Suprapubic skin (tissue), 4 donors: ENCODE data around the gene GPX5. TPM values are rescaled to one million over a fixed set of nuclear protein-coding genes. Genes with fewer than 3 reads are reported as not detected.
"Not testable (repeated sequence)": the region's sequence is repeated elsewhere in the genome, so short reads cannot be mapped to it uniquely, and the experiment has no call there.

ENCODE experiments used
- DNase-seq, 2 donors: peaks; one replicate each; pipeline ENCODE4 v3.0.0-alpha.2; 2019; ENCODE audit warnings: low spot score in 2 of 2
- H3K27ac ChIP-seq: fragments of 200-600 bp; sonication (generic); one replicate; pipeline ENCODE4 v1.5.1; 2019
- H3K27me3 ChIP-seq: fragments of 200-600 bp; sonication (generic); one replicate; pipeline ENCODE4 v1.5.1; 2019
- H3K36me3 ChIP-seq: fragments of 200-600 bp; sonication (generic); one replicate; pipeline ENCODE4 v1.5.1; 2019
- H3K4me1 ChIP-seq: fragments of 200-600 bp; sonication (generic); one replicate; pipeline ENCODE4 v1.5.1; 2019
- H3K4me3 ChIP-seq: fragments of 200-600 bp; sonication (generic); one replicate; pipeline ENCODE4 v1.5.1; 2019; ENCODE audit warnings: mild to moderate bottlenecking
- H3K9me3 ChIP-seq: fragments of 200-600 bp; sonication (generic); one replicate; pipeline ENCODE4 v1.5.1; 2019
- CTCF ChIP-seq, 2 donors: fragments of 200-600 bp in 1 of 2; fragments of 450-650 bp in 1 of 2; sonication (generic) in 1 of 2; IDR thresholded peaks; one replicate each; pipeline ENCODE4 v1.5.1; 2016 to 2019; ENCODE audit warnings: antibody characterized with exemption in 2 of 2, mild to moderate bottlenecking in 1 of 2, moderate library complexity in 1 of 2
- EP300 ChIP-seq: sonication (generic); formaldehyde crosslinking; IDR thresholded peaks from one replicate; pipeline ENCODE4 v1.6.1; 2017; ENCODE audit warnings: antibody characterized with exemption
- POLR2A ChIP-seq, 2 donors: fragments of 450-650 bp; IDR thresholded peaks; one replicate each; pipeline ENCODE4 v1.6.1; 2017; ENCODE audit warnings: antibody characterized with exemption in 2 of 2, mild to moderate bottlenecking in 2 of 2, moderate library complexity in 2 of 2
- POLR2AphosphoS5 ChIP-seq, 3 donors: sonication (generic); formaldehyde crosslinking; IDR thresholded peaks; one replicate each; pipeline ENCODE4 v1.6.1; 2017; ENCODE audit warnings: antibody characterized with exemption in 3 of 3
- WGBS: methylation state at CpG from one replicate; pipeline ENCODE4 v1.1.5; 2018; 5-methylcytosine and 5-hydroxymethylcytosine counted together
- total RNA-seq, 4 donors: library from RNA; depleted of rRNA; stranded (reverse); fragments of >200 nt; gene quantifications; one replicate each; pipeline ENCODE4 v1.1.0, GENCODE V29; 2016

Gene GPX5
- total RNA-seq, 4 donors from 2014 or later = not detected

DNA sequence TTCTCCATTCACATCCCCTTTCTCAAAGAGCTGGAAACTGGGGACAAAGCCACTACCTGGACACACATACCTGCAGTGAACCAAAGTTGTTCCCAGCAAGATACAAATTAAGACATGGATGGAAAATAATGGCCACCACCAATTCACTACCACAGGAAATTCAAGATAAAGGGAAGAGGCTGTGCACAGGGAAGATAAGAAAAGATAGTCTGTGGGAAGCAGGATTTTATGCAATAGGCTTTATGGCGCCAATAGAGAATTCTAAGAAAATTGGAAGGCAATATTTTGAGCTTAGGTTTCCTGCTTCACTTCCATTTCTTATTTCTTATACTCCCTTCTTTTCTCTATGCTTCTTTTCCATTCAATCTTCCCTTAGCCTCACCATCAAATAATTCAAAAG, 19.9 kb upstream of the GPX5 start:
- WGBS = 95% methylated on average over 1 of the region's 1 CpG
- TF ChIP-seq POLR2A (IDR thresholded peaks at IDR 0.05) (no peak), CTCF (IDR thresholded peaks at IDR 0.05) (no peak), EP300 (no peak), POLR2AphosphoS5 (IDR thresholded peaks at IDR 0.05) (no peak)
- no peaks in the 10 kb centered on the region for H3K4me1 ChIP-seq
- no peak overlapping the region for H3K27ac ChIP-seq
- H3K27me3 ChIP-seq = peaks cover 2% of the 10 kb centered on the region
- H3K9me3 ChIP-seq = no peaks in the 10 kb centered on the region
- no peak overlapping the region for H3K4me3 ChIP-seq
- no peaks in the 10 kb centered on the region for H3K36me3 ChIP-seq
- DNase-seq = no peak

- Histone ChIP-seq H3K27me3 (peaks cover 6% of the 10 kb centered on the region), H3K4me3 (no peak overlapping the region), H3K9me3 (no peaks in the 10 kb centered on the region), H3K4me1 (no peaks in the 10 kb centered on the region), H3K36me3 (no peaks in the 10 kb centered on the region), H3K27ac (no peak overlapping the region)
- DNase-seq = no peak
- 64% methylated on average over 4 of the region's 4 CpGs for WGBS
- no peak for TF ChIP-seq CTCF (IDR thresholded peaks at IDR 0.05)
- no peak for TF ChIP-seq POLR2AphosphoS5 (IDR thresholded peaks at IDR 0.05)
- no peak for TF ChIP-seq POLR2A (IDR thresholded peaks at IDR 0.05)
- no peak for TF ChIP-seq EP300
These were observed 18.7 kb upstream of the GPX5 start for GRCh38 chr6:28506807-28507475.

DNA sequence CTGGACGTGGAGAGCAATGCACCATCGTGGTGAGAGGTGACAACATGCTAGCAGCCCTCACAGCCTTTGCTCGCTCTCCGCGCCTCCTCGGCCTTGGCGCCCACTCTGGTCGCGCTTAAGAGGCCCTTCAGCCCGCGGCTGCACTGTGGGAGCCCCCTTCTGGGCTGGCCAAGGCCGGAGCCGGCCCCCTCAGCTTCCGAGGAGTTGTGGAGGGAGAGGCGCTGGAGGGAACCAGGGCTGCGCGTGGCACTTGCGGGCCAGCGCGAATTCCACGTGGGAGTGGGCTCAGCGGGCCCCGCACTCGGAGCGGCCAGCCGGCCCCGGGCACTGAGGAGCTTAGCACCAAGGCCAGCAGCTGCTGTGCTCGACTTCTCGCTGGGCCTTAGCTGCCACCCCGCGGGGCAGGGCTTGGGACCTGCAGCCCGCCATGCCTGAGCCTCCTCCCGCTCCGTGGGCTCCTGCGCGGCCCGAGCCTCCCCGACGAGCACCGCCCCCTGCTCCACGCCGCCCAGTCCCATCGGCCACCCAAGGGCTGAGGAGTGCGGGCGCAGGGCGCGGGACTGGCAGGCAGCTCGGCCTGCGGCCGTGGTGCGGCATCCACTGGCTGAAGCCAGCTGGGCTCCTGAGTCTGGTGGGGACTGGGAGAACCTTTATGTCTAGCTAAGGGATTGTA, 13.9 kb upstream of the GPX5 start:
- peaks cover 17% of the 10 kb centered on the region for H3K27me3 ChIP-seq
- WGBS = 89% methylated on average over 35 of the region's 51 CpGs
- no peak for DNase-seq
- H3K27ac ChIP-seq = no peak overlapping the region
- no peaks in the 10 kb centered on the region for H3K36me3 ChIP-seq
- H3K4me3 ChIP-seq = no peak overlapping the region
- H3K9me3 ChIP-seq = no peaks in the 10 kb centered on the region
- no peaks in the 10 kb centered on the region for H3K4me1 ChIP-seq
- TF ChIP-seq POLR2A (IDR thresholded peaks at IDR 0.05) (no peak), POLR2AphosphoS5 (IDR thresholded peaks at IDR 0.05) (no peak), EP300 (no peak), CTCF (IDR thresholded peaks at IDR 0.05) (no peak)

GRCh38 chr6:28512387-28512786, 13.3 kb upstream of the GPX5 start:
- H3K27ac ChIP-seq, H3K9me3 ChIP-seq, H3K4me1 ChIP-seq, DNase-seq, H3K4me3 ChIP-seq, H3K36me3 ChIP-seq: not testable (repeated sequence)
- peaks cover 19% of the 10 kb centered on the region for H3K27me3 ChIP-seq
- WGBS = 90% methylated on average over 4 of the region's 8 CpGs

DNA sequence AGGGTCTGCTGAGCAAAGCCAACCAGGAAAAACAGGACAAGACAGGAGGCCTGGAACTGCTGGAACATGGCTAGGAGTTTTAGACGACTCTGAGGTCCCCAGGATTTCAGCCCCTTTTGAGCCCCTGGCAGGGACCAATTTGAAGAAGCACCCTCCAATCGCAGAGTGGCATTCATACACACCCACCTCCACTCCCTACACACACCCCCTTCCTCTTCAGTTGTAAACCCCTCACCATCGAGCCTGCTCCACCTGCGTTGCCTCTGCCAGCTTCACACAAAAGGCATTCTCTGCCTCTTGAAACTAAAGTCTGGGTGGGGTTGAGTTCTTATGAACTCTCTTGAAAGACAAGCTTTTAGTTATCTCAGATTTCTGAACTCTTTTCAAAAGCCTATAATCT, 10.0 kb upstream of the GPX5 start, which contains the start of gene GPX6:
Gene GPX6, minus strand, starts transcription at position 118 of the 400 bp plus-strand sequence. Its CDS starts 50 bp downstream, at position 68.
- Histone ChIP-seq H3K27ac (no peak within 1 kb of the TSS), H3K4me1 (no peaks in the 10 kb centered on the region), H3K36me3 (no peaks in the 10 kb centered on the region), H3K4me3 (no peak within 1 kb of the TSS), H3K9me3 (no peaks in the 10 kb centered on the region), H3K27me3 (peaks cover 22% of the 10 kb centered on the region)
- 39% methylated on average over 4 of the region's 4 CpGs for WGBS
- DNase-seq = no peak
- TF ChIP-seq CTCF (IDR thresholded peaks at IDR 0.05) (no peak), EP300 (no peak), POLR2AphosphoS5 (IDR thresholded peaks at IDR 0.05) (no peak), POLR2A (IDR thresholded peaks at IDR 0.05) (no peak)
